ENCODE measurements around the gene PRELID3B. TPM values are rescaled to one million over a fixed set of nuclear protein-coding genes. Genes with fewer than 3 reads are reported as not detected.

PRELID3B gene
- total RNA-seq, 1 donor: 75.7 TPM

- TF ChIP-seq CTCF (IDR thresholded peaks at IDR 0.05; ENCODE audit: insufficient read depth, low read length): no peak
- no peak for DNase-seq (ENCODE audit: low read depth)
- no peak overlapping the region for H3K4me3 ChIP-seq (ENCODE audit: low read depth, low read length)
Measured at GRCh38 chr20:59002874-59003399, 39.6 kb downstream of the PRELID3B start.

- no peak overlapping the region for H3K4me3 ChIP-seq (ENCODE audit: low read depth, low read length)
- DNase-seq (ENCODE audit: low read depth): no peak
- no peak for TF ChIP-seq CTCF (IDR thresholded peaks at IDR 0.05; ENCODE audit: insufficient read depth, low read length)
Measured at GRCh38 chr20:59002388-59002787, 40.2 kb downstream of the PRELID3B start.

- DNase-seq (ENCODE audit: low read depth): no peak
- no peak for TF ChIP-seq CTCF (IDR thresholded peaks at IDR 0.05; ENCODE audit: insufficient read depth, low read length)
Measured at GRCh38 chr20:59001449-59002171, 41.0 kb downstream of the PRELID3B start.

GRCh38 chr20:59001068-59001448 is 41.5 kb downstream of the PRELID3B start:
- TF ChIP-seq CTCF (IDR thresholded peaks at IDR 0.05; ENCODE audit: insufficient read depth, low read length): no peak
- DNase-seq (ENCODE audit: low read depth): no peak
- H3K4me3 ChIP-seq (ENCODE audit: low read depth, low read length): no peak overlapping the region

More at GRCh38 chr20:59001449-59002171, 41.0 kb downstream of the PRELID3B start:
- no peak overlapping the region for H3K4me3 ChIP-seq (ENCODE audit: low read depth, low read length)

- no peak overlapping the region for H3K4me3 ChIP-seq (ENCODE audit: low read depth, low read length)
- no peak for TF ChIP-seq CTCF (IDR thresholded peaks at IDR 0.05; ENCODE audit: insufficient read depth, low read length)
- no peak for DNase-seq (ENCODE audit: low read depth)
Measured at GRCh38 chr20:59000326-59000725, 42.3 kb downstream of the PRELID3B start.

- no peak for DNase-seq (ENCODE audit: low read depth)
Measured at GRCh38 chr20:58998656-58999055, 43.9 kb downstream of the PRELID3B start.

More at GRCh38 chr20:58998656-58999055, 43.9 kb downstream of the PRELID3B start:
- no peak overlapping the region for H3K4me3 ChIP-seq (ENCODE audit: low read depth, low read length)
- TF ChIP-seq CTCF (IDR thresholded peaks at IDR 0.05; ENCODE audit: insufficient read depth, low read length): no peak

All from fibroblast of the aortic adventitia (primary cell).